ENCODE data around the gene GIPC3.

GIPC3 gene

DNA sequence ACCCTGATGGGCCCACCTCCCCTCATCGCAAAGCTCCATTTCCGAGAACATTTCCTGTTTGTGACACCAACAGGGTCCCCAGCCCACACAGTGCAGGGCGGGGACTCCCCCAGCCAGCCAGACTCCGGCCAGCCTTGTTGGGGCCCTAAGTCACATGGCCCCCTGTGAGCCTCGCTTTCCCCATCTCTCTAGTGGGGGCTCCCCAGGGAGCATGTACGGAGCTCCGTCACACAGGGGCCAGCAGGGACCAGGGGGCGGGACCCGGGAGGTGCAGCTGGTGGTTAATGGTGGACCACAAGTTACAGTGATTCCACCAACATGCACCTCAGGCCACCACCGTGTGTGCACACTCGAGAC lies 19.7 kb downstream of the GIPC3 start:
- TF ChIP-seq, protein P1, sequence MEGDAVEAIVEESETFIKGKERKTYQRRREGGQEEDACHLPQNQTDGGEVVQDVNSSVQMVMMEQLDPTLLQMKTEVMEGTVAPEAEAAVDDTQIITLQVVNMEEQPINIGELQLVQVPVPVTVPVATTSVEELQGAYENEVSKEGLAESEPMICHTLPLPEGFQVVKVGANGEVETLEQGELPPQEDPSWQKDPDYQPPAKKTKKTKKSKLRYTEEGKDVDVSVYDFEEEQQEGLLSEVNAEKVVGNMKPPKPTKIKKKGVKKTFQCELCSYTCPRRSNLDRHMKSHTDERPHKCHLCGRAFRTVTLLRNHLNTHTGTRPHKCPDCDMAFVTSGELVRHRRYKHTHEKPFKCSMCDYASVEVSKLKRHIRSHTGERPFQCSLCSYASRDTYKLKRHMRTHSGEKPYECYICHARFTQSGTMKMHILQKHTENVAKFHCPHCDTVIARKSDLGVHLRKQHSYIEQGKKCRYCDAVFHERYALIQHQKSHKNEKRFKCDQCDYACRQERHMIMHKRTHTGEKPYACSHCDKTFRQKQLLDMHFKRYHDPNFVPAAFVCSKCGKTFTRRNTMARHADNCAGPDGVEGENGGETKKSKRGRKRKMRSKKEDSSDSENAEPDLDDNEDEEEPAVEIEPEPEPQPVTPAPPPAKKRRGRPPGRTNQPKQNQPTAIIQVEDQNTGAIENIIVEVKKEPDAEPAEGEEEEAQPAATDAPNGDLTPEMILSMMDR (IDR thresholded peaks at IDR 0.05; ENCODE audit: unreplicated experiment in 3 of 3) = no peak
- H3K4me1 Mint-ChIP-seq = peaks cover 8% of the 10 kb centered on the region
- H3K9me3 Mint-ChIP-seq = no peaks in the 10 kb centered on the region
- peaks cover 13% of the 10 kb centered on the region for H3K27me3 Mint-ChIP-seq (ENCODE audit: low read depth)
- no peak overlapping the region for H3K27ac Mint-ChIP-seq
- H3K36me3 Mint-ChIP-seq (ENCODE audit: low read depth) = no peaks in the 10 kb centered on the region
- H3K4me3 Mint-ChIP-seq = no peak overlapping the region

DNA sequence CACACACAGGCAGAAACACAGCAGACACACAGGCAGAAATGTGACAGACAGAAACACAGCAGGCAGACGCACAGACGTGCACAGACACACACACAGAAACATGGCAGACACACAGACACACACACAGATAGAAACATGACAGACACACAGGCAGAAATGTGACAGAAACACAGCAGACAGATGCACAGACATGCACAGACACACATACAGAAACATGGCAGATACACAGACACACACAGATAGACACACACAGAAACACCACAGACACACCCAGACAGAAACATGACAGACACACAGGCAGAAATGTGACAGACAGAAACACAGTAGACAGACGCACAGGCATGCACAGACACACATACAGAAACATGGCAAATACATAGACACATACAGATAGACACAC lies 20.1 kb downstream of the GIPC3 start:
- Mint-ChIP-seq H3K27me3 (ENCODE audit: low read depth) (peaks cover 13% of the 10 kb centered on the region), H3K9me3 (no peaks in the 10 kb centered on the region), H3K4me1 (peaks cover 8% of the 10 kb centered on the region), H3K4me3 (no peak overlapping the region), H3K27ac (no peak overlapping the region), H3K36me3 (ENCODE audit: low read depth) (peaks cover under 1% of the 10 kb centered on the region)
- TF ChIP-seq, protein P1 (IDR thresholded peaks at IDR 0.05; ENCODE audit: unreplicated experiment in 3 of 3) = no peak

DNA sequence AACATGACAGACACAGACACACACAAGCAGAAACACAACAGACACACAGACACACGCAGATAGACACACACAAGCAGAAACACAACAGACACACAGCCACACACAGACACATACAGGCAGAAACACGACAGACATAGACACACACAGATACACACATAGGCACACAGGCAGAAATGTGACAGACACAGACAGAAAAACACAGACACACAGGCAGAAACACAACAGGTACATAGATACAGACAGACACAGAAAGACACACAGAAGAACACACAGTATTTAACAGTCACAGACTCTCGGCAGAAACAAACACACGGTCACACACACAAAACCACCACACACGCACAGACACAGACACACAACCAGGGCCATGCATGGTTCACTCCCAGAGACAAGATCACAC lies 20.5 kb downstream of the GIPC3 start:
- H3K9me3 Mint-ChIP-seq = no peaks in the 10 kb centered on the region

DNA sequence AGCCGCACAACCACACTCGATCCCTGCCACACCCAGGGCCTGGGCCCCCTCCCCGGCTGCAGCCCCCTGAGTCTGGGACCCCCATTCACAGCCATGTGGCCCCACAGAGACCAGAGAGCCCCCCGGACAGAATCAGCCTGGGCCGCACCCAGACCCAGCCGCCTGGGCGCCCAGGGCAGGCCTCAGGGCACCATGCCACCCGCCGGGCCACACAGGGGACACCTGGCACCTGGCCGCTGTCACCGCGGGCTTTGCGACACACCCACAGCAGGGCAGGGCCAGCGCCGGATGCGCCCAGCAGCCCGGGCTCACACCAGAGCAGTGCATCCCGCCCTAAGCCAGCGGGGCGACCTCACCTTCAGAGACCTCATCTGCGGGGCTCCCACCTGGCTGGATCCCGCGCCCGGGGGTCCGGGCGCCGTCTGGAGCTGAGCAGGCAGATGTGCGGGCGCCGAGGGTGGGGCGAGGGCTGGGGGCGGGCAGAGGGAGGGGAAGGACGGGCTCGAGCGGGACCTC lies 21.0 kb downstream of the GIPC3 start:
- Mint-ChIP-seq H3K4me1 (peaks cover 8% of the 10 kb centered on the region), H3K27me3 (ENCODE audit: low read depth) (peaks cover 13% of the 10 kb centered on the region), H3K36me3 (ENCODE audit: low read depth) (peaks cover 5% of the 10 kb centered on the region), H3K9me3 (no peaks in the 10 kb centered on the region), H3K4me3 (no peak overlapping the region), H3K27ac (no peak overlapping the region)
- TF ChIP-seq, protein P1 (IDR thresholded peaks at IDR 0.05; ENCODE audit: unreplicated experiment in 3 of 3) = no peak

More for the DNA sequence above, 20.5 kb downstream of the GIPC3 start:
- Mint-ChIP-seq H3K27ac (no peak overlapping the region), H3K4me1 (peaks cover 8% of the 10 kb centered on the region), H3K36me3 (ENCODE audit: low read depth) (peaks cover 5% of the 10 kb centered on the region), H3K4me3 (no peak overlapping the region), H3K27me3 (ENCODE audit: low read depth) (peaks cover 13% of the 10 kb centered on the region)
- TF ChIP-seq, protein P1 (IDR thresholded peaks at IDR 0.05; ENCODE audit: unreplicated experiment in 3 of 3) = no peak

DNA sequence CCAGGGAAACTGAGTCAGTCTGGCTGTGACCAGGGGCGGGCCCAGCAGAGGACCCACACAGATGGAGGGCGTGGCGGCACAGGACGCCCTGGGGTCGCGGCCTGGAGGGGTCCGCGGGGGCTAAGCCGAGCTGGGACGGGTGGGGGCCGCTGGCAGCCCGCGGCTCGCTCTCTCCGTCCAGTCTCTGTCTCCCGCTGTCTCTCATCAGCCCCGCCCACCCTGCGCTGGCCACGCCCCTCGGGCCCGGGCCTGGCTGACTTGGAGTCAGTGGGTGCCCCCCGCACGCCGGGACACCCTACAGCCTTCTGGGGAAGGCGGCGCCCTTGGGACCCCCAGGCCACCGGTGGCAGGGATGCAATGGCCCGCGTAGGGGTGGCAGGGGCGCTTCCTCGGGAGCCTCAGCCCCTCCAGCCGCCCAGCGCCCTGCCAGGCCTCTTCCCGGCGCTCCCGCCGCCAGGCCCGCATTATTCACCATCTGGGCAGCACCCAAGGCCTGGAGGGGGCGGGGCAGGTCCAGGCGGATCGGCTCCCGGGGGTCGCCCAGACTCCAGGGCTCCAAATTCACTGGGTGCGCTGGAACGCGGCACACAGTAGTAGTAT lies 21.5 kb downstream of the GIPC3 start, which contains the start of gene TBXA2R:
Gene TBXA2R, minus strand, starts transcription at position 186 of the 600 bp plus-strand sequence. CDS start 6,241 bp downstream, outside the sequence.
- Mint-ChIP-seq H3K9me3 (no peaks in the 10 kb centered on the region), H3K36me3 (ENCODE audit: low read depth) (peaks cover 6% of the 10 kb centered on the region), H3K4me3 (peak within 1 kb of the TSS; percentile 53 to 74 (median 64)), H3K4me1 (peaks cover 8% of the 10 kb centered on the region), H3K27ac (peak within 1 kb of the TSS; percentile 22 to 46 (median 28)), H3K27me3 (ENCODE audit: low read depth) (peaks cover 13% of the 10 kb centered on the region)
- TF ChIP-seq, protein P1 (IDR thresholded peaks at IDR 0.05; ENCODE audit: unreplicated experiment in 3 of 3) = no peak

All from nephron (organoid).